Measurements from ENCODE around the gene KNDC1. TPM values are rescaled to one million over a fixed set of nuclear protein-coding genes. Genes with fewer than 3 reads are reported as not detected.
"Not testable (repeated sequence)": the region's sequence is repeated elsewhere in the genome, so short reads cannot be mapped to it uniquely, and the experiment has no call there.

Gene KNDC1, protein sequence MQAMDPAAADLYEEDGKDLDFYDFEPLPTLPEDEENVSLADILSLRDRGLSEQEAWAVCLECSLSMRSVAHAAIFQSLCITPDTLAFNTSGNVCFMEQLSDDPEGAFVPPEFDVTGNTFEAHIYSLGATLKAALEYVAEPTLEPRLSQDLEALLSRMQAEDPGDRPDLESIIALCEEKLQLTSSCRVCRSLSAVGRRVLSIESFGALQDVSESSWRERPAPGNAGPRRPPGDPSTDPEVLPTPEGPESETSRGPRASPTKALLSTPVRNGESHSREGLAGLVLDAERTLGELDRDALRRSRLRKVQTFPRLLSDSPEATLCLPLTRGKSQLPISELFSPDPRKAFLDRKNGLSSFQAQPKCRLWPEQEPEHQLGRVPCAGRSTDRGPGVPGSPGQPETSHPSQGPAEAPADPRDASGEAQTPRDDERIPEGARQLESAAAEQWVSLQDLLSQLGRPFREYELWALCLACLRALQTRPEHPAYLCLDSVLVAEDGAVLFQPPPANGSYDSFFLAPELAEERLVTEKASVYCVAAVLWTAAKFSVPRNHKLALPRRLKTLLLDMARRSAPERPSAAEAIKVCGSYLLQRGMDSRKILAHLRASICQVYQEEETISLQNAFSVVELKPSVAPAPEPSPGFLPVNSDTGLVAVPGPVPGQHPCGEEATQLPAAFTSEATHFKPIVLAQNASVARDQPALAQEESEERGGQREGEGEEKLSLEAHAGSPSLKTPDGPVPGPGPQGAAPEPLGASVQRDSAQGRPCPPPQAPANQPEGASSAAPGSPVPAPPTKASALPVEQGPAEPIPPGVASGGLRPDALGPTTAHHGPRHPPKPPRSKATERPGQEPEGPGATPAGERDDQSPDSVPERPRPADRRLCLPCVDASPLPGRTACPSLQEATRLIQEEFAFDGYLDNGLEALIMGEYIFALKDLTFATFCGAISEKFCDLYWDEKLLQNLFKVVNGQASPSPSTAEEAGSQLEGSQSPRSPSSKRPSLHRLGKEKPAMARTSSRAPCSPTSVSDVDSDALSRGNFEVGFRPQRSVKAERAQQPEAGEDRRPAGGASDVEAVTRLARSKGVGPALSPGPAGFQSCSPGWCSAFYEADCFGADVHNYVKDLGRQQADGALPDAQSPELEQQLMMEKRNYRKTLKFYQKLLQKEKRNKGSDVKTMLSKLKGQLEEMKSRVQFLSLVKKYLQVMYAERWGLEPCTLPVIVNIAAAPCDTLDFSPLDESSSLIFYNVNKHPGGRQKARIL (N-terminal part only)
- 1.2 TPM for total RNA-seq
- polyA plus RNA-seq: 0.47 TPM

DNA sequence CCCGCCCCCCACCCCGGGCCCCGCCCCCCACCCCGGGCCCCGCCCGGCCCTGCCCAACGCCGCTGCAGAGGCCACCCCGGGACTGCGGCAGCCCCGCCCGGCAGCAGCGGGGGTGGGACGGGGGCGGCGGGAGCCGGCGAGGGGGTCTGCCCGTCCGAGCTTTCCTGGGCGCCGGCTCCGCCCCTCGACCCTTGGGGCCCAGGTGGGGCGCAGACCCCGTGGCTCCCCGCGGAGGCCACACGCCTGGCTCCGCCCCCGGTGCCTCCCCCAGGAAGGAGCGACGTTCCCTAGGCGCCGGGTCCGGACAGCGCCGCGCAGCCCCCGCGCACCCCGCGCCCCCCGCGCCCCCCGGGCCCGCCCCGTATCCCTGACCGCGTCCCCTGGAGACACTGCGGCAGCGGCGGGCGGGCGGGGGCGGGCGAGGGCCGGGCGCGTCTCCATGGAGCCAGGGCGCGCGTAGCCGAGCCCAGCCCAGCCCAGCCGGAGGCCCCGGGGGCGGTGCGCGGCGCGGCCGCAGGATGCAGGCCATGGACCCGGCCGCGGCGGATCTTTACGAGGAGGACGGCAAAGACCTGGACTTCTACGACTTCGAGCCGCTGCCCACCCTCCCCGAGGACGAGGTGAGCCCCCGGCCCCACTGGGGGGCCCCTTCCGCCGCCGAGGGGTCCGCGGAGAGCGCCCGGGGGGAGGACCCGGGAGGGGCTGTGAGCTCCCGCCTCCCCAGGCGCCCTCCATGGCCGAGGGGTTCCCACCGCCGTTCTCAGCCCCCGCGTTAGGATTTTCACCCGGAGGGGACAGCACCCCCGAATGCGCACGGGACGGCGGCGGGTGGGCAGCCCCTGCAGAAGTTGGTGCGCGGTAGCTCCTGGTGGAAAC lies at the start of gene KNDC1:
Gene KNDC1, plus strand, starts transcription at position 270 of the 876 bp plus-strand sequence. Its CDS starts 249 bp downstream, at position 519.
- H3K36me3 ChIP-seq (ENCODE audit: insufficient read depth): no peaks in the 10 kb centered on the region
- H3K4me3 ChIP-seq (ENCODE audit: low read depth, low read length): peak within 1 kb of the TSS; percentile 74
- no peaks in the 10 kb centered on the region for H3K4me1 ChIP-seq (ENCODE audit: insufficient read depth)
- no peak for DNase-seq (ENCODE audit: extremely low spot score)
- 1% methylated on average over 107 of the region's 108 CpGs for WGBS
- H3K27ac ChIP-seq (ENCODE audit: low read depth): no peak within 1 kb of the TSS

DNA sequence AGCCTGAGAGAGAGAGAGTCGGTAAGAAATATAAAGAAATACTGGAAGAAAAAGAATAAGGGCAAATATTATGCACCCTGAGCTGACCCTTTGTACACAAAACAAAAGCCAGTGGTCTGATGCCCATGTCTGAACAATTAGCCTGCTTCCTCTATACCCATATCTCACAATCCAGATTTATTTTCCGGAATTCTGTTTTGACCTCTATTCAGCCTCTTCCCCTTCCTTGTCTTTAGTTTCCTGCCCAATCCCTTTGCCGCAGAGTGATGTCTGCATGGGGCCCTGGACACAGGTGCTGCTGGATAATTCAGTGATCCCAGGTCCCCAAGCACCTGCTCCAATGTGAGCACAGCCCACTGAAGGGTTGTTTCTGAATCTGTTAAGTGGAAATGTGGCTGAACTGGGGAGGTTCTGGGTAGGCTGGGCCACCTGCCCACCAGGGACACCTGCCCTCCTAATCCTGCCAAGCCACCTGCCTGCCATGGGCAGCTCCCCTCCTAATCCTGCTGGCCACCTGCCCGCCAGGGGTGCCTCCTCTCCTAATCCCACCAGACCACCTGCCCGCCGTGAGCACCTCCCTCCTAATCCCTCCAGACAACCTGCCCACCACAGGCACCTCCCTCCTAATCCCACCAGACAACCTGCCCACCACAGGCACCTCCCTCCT lies 49.3 kb upstream of the KNDC1 start:
- DNase-seq (ENCODE audit: extremely low spot score): no peak
- Histone ChIP-seq H3K36me3 (ENCODE audit: insufficient read depth) (no peaks in the 10 kb centered on the region), H3K27ac (ENCODE audit: low read depth) (no peak overlapping the region), H3K4me3 (ENCODE audit: low read depth, low read length) (no peak overlapping the region), H3K4me1 (ENCODE audit: insufficient read depth) (no peaks in the 10 kb centered on the region)
- 63% methylated on average over 6 of the region's 6 CpGs for WGBS

- 35% methylated on average over 6 of the region's 7 CpGs for WGBS
Measured at GRCh38 chr10:133111640-133112039, 48.4 kb upstream of the KNDC1 start.

GRCh38 chr10:133113146-133113830 lies 46.7 kb upstream of the KNDC1 start:
- Histone ChIP-seq H3K4me1 (ENCODE audit: insufficient read depth) (no peaks in the 10 kb centered on the region), H3K36me3 (ENCODE audit: insufficient read depth) (no peaks in the 10 kb centered on the region), H3K27ac (ENCODE audit: low read depth) (no peak overlapping the region), H3K4me3 (ENCODE audit: low read depth, low read length) (no peak overlapping the region)
- DNase-seq (ENCODE audit: extremely low spot score): no peak
- WGBS: 93% methylated on average over 31 of the region's 31 CpGs

More at GRCh38 chr10:133111640-133112039, 48.4 kb upstream of the KNDC1 start:
- H3K4me1 ChIP-seq (ENCODE audit: insufficient read depth); DNase-seq (ENCODE audit: extremely low spot score); H3K27ac ChIP-seq (ENCODE audit: low read depth); H3K36me3 ChIP-seq (ENCODE audit: insufficient read depth); H3K4me3 ChIP-seq (ENCODE audit: low read depth, low read length): not testable (repeated sequence)

- H3K27ac ChIP-seq (ENCODE audit: low read depth): no peak overlapping the region
- no peaks in the 10 kb centered on the region for H3K36me3 ChIP-seq (ENCODE audit: insufficient read depth)
- no peak overlapping the region for H3K4me3 ChIP-seq (ENCODE audit: low read depth, low read length)
- no peaks in the 10 kb centered on the region for H3K4me1 ChIP-seq (ENCODE audit: insufficient read depth)
- WGBS: 90% methylated on average over 12 of the region's 12 CpGs
- no peak for DNase-seq (ENCODE audit: extremely low spot score)
Measured at GRCh38 chr10:133113847-133114246, 46.2 kb upstream of the KNDC1 start.

GRCh38 chr10:133114251-133114650 lies 45.8 kb upstream of the KNDC1 start:
- no peak for DNase-seq (ENCODE audit: extremely low spot score)
- WGBS: 91% methylated on average over 18 of the region's 18 CpGs
- no peaks in the 10 kb centered on the region for H3K36me3 ChIP-seq (ENCODE audit: insufficient read depth)
- no peak overlapping the region for H3K4me3 ChIP-seq (ENCODE audit: low read depth, low read length)
- H3K4me1 ChIP-seq (ENCODE audit: insufficient read depth): no peaks in the 10 kb centered on the region
- no peak overlapping the region for H3K27ac ChIP-seq (ENCODE audit: low read depth)

GRCh38 chr10:133114726-133115452 lies 45.1 kb upstream of the KNDC1 start:
- H3K4me3 ChIP-seq (ENCODE audit: low read depth, low read length): no peak overlapping the region
- H3K27ac ChIP-seq (ENCODE audit: low read depth): no peak overlapping the region
- no peak for DNase-seq (ENCODE audit: extremely low spot score)
- 88% methylated on average over 33 of the region's 33 CpGs for WGBS
- no peaks in the 10 kb centered on the region for H3K36me3 ChIP-seq (ENCODE audit: insufficient read depth)
- no peaks in the 10 kb centered on the region for H3K4me1 ChIP-seq (ENCODE audit: insufficient read depth)

GRCh38 chr10:133115453-133115842 lies 44.6 kb upstream of the KNDC1 start:
- Histone ChIP-seq H3K4me1 (ENCODE audit: insufficient read depth) (no peaks in the 10 kb centered on the region), H3K36me3 (ENCODE audit: insufficient read depth) (no peaks in the 10 kb centered on the region), H3K4me3 (ENCODE audit: low read depth, low read length) (no peak overlapping the region), H3K27ac (ENCODE audit: low read depth) (no peak overlapping the region)
- no peak for DNase-seq (ENCODE audit: extremely low spot score)
- 81% methylated on average over 13 of the region's 13 CpGs for WGBS

- no peak overlapping the region for H3K27ac ChIP-seq (ENCODE audit: low read depth)
- 42% methylated on average over 17 of the region's 17 CpGs for WGBS
- H3K4me3 ChIP-seq (ENCODE audit: low read depth, low read length): no peak overlapping the region
Measured at GRCh38 chr10:133115976-133116375, 44.0 kb upstream of the KNDC1 start.

DNA sequence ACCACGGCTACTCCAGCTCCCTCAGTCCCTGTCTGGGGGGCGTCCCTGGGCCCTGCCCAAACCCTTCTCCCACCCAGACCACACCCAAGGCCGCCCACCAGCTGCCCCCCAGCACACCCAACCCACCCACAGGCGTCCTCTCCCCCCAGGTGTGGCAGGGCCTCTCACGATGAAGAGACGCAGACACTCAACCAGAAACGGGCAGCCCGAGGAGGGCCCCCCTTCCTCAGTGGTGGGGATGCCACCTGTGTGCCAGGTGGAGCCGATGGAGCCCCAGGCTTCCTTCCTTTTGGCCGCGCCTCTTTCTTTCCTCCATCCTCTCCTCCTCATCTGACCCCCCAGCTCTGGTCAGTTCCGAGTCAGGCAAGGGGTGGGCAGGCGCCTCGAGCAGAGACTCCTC lies 43.6 kb upstream of the KNDC1 start:
- Histone ChIP-seq H3K4me1 (ENCODE audit: insufficient read depth) (no peaks in the 10 kb centered on the region), H3K27ac (ENCODE audit: low read depth) (no peak overlapping the region)
- WGBS: 71% methylated on average over 14 of the region's 14 CpGs

More at GRCh38 chr10:133115976-133116375, 44.0 kb upstream of the KNDC1 start:
- Histone ChIP-seq H3K4me1 (ENCODE audit: insufficient read depth) (no peaks in the 10 kb centered on the region), H3K36me3 (ENCODE audit: insufficient read depth) (no peaks in the 10 kb centered on the region)
- no peak for DNase-seq (ENCODE audit: extremely low spot score)

DNA sequence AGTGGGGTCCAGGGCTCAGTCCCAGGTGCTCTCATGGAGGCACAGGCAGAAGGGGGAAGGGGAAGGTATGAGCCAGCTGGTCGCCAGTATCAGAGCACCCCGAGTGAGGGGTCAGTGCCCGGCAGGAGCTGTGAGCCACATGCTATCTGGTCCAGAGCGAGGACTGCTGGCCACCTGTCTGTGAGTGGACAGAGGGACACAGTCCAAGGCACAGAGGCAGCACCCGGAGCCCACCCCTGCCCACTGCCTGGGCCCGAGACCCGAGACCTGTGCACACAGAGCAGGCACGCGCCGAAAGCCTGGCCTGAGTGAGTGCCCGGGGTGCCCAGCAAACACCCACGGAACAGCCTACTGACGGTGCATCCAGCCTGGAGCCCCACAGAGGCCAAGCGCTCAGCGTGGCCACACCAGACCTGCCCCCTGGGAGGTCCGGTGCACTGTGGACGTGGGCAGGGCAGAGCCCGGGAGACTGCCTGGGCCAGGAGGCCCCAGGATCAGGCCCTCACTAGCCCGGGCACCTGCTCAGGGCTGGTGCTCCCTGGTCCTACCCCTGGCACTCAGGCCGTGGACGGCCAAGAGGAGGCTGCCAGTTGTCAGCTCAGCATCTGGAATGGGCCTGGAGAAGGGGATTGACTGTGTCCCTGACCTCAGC lies 42.9 kb upstream of the KNDC1 start:
- Histone ChIP-seq H3K4me1 (ENCODE audit: insufficient read depth) (no peaks in the 10 kb centered on the region), H3K27ac (ENCODE audit: low read depth) (no peak overlapping the region), H3K4me3 (ENCODE audit: low read depth, low read length) (no peak overlapping the region), H3K36me3 (ENCODE audit: insufficient read depth) (no peaks in the 10 kb centered on the region)
- DNase-seq (ENCODE audit: extremely low spot score): no peak
- WGBS: 92% methylated on average over 21 of the region's 21 CpGs

More for the DNA sequence above, 43.6 kb upstream of the KNDC1 start:
- DNase-seq (ENCODE audit: extremely low spot score): no peak
- Histone ChIP-seq H3K36me3 (ENCODE audit: insufficient read depth) (no peaks in the 10 kb centered on the region), H3K4me3 (ENCODE audit: low read depth, low read length) (no peak overlapping the region)

Measured in urinary bladder (tissue), 4 donors.